ENCODE results near the gene IPO13. TPM values are rescaled to one million over a fixed set of nuclear protein-coding genes. Genes with fewer than 3 reads are reported as not detected.

The IPO13 gene
- total RNA-seq, 2 experiments from 2014 or later: 13.3 TPM

- POLR2A ChIA-PET: no interaction called here
- H3K9me3 Mint-ChIP-seq: no peaks in the 10 kb centered on the region
- peak overlapping the region; percentile 88 for H3K4me3 Mint-ChIP-seq
- peaks cover 36% of the 10 kb centered on the region for H3K4me1 Mint-ChIP-seq (ENCODE audit: low read depth)
- intact Hi-C loops (cut with micrococcal nuclease): loop anchor here (5.0 kb wide), 1 partner anchor 418 kb away; no protein-coding TSS in a partner anchor
- no peaks in the 10 kb centered on the region for H3K27me3 Mint-ChIP-seq
- peaks cover 3% of the 10 kb centered on the region for H3K36me3 Mint-ChIP-seq
- CTCF ChIA-PET: interaction anchor here (0.9 to 5.8 kb wide), 6 partner anchors 8 to 415 kb away, joined by 3 to 122 read pairs (median 6); partner anchors contain the start of genes ARTN and KDM4A
- DNase-seq: no peak
- peak overlapping the region; percentile 87 for H3K27ac Mint-ChIP-seq
These were observed 1.9 kb upstream of the IPO13 start for GRCh38 chr1:43944860-43945259.

- no peak for DNase-seq
- peak overlapping the region; percentile 88 for H3K4me3 Mint-ChIP-seq
- no peaks in the 10 kb centered on the region for H3K9me3 Mint-ChIP-seq
- ChIA-PET CTCF (interaction anchor here (0.6 to 5.8 kb wide), 12 partner anchors 9 to 416 kb away, joined by 3 to 122 read pairs (median 6); partner anchors contain the start of genes ARTN, DPH2 and KDM4A), POLR2A (interaction anchor here (0.6 to 2.3 kb wide), 5 partner anchors 11 to 239 kb away, joined by 3 to 7 read pairs (median 3); partner anchors contain the start of genes ATP6V0B, DPH2 and ST3GAL3)
- peaks cover 6% of the 10 kb centered on the region for H3K36me3 Mint-ChIP-seq
- H3K27ac Mint-ChIP-seq: peak overlapping the region; percentile 87
- peaks cover 41% of the 10 kb centered on the region for H3K4me1 Mint-ChIP-seq (ENCODE audit: low read depth)
- no peaks in the 10 kb centered on the region for H3K27me3 Mint-ChIP-seq
- intact Hi-C loops (cut with micrococcal nuclease): loop anchor here (1.0 to 5.0 kb wide), 7 partner anchors 24 to 418 kb away; partner anchors contain the start of genes ATP6V0B, KDM4A and ST3GAL3
These were observed 995 bp upstream of the IPO13 start for GRCh38 chr1:43945674-43946235.

- ChIA-PET POLR2A (interaction anchor here (0.6 to 2.3 kb wide), 5 partner anchors 12 to 1101 kb away, joined by 3 to 11 read pairs (median 3); partner anchors contain the start of genes ATP6V0B and ZNF691), CTCF (interaction anchor here (0.7 to 5.8 kb wide), 8 partner anchors 13 to 184 kb away, joined by 3 to 122 read pairs (median 8); partner anchors contain the start of genes ARTN and DPH2)
- Mint-ChIP-seq H3K9me3 (no peaks in the 10 kb centered on the region), H3K27me3 (no peaks in the 10 kb centered on the region), H3K4me3 (peak overlapping the region; percentile 88), H3K36me3 (peaks cover 6% of the 10 kb centered on the region), H3K4me1 (ENCODE audit: low read depth) (peaks cover 44% of the 10 kb centered on the region), H3K27ac (peak overlapping the region; percentile 87)
- intact Hi-C loops (cut with micrococcal nuclease): loop anchor here (5.0 kb wide), 1 partner anchor 420 kb away; no protein-coding TSS in a partner anchor
- no peak for DNase-seq
These were observed 517 bp downstream of the IPO13 start for GRCh38 chr1:43947061-43947873.

GRCh38 chr1:43947874-43948437 is 1.2 kb downstream of the IPO13 start:
- no peaks in the 10 kb centered on the region for H3K9me3 Mint-ChIP-seq
- no peaks in the 10 kb centered on the region for H3K27me3 Mint-ChIP-seq
- DNase-seq: no peak
- intact Hi-C loops (cut with micrococcal nuclease): loop anchor here (5.0 kb wide), 1 partner anchor 421 kb away; no protein-coding TSS in a partner anchor
- peaks cover 6% of the 10 kb centered on the region for H3K36me3 Mint-ChIP-seq
- peak overlapping the region; percentile 88 for H3K4me3 Mint-ChIP-seq
- POLR2A ChIA-PET: interaction anchor here (0.9 to 2.3 kb wide), 4 partner anchors 12 to 1102 kb away, joined by 3 to 11 read pairs (median 5); partner anchors contain the start of genes ATP6V0B and ZNF691
- H3K27ac Mint-ChIP-seq: no peak overlapping the region
- CTCF ChIA-PET: interaction anchor here (3.2 to 5.8 kb wide), 2 partner anchors 14 to 184 kb away, joined by 18 to 122 read pairs; partner anchors contain the start of gene ARTN
- peaks cover 44% of the 10 kb centered on the region for H3K4me1 Mint-ChIP-seq (ENCODE audit: low read depth)

GRCh38 chr1:43949678-43950077 is 2.9 kb downstream of the IPO13 start:
- Mint-ChIP-seq H3K36me3 (peaks cover 6% of the 10 kb centered on the region), H3K4me1 (ENCODE audit: low read depth) (peaks cover 39% of the 10 kb centered on the region), H3K27ac (no peak overlapping the region), H3K9me3 (no peaks in the 10 kb centered on the region), H3K4me3 (no peak overlapping the region), H3K27me3 (no peaks in the 10 kb centered on the region)
- no peak for DNase-seq
- intact Hi-C loops (cut with micrococcal nuclease): loop anchor here (5.0 kb wide), 1 partner anchor 422 kb away; no protein-coding TSS in a partner anchor
- ChIA-PET CTCF (interaction anchor here (2.9 to 3.2 kb wide), 2 partner anchors 14 to 186 kb away, joined by 18 to 29 read pairs; partner anchors contain the start of gene ARTN), POLR2A (interaction anchor here (2.1 kb wide), 1 partner anchor 9 kb away, joined by 5 read pairs; no protein-coding TSS in a partner anchor)

- Mint-ChIP-seq H3K4me3 (no peak overlapping the region), H3K27me3 (no peaks in the 10 kb centered on the region), H3K4me1 (ENCODE audit: low read depth) (peaks cover 27% of the 10 kb centered on the region), H3K9me3 (no peaks in the 10 kb centered on the region), H3K36me3 (peaks cover 4% of the 10 kb centered on the region), H3K27ac (no peak overlapping the region)
- intact Hi-C loops (cut with micrococcal nuclease): no loop called here
- CTCF ChIA-PET: interaction anchor here (1.0 to 3.2 kb wide), 4 partner anchors 16 to 188 kb away, joined by 3 to 29 read pairs (median 15); partner anchors contain the start of gene ARTN
- no peak for DNase-seq
- POLR2A ChIA-PET: interaction anchor here (2.1 kb wide), 1 partner anchor 8 kb away, joined by 5 read pairs; no protein-coding TSS in a partner anchor
These were observed 4.6 kb downstream of the IPO13 start for GRCh38 chr1:43951021-43951985.

GRCh38 chr1:43952731-43953346 is 6.1 kb downstream of the IPO13 start:
- peaks cover 3% of the 10 kb centered on the region for H3K36me3 Mint-ChIP-seq
- H3K4me3 Mint-ChIP-seq: no peak overlapping the region
- no peaks in the 10 kb centered on the region for H3K27me3 Mint-ChIP-seq
- peaks cover 20% of the 10 kb centered on the region for H3K4me1 Mint-ChIP-seq (ENCODE audit: low read depth)
- DNase-seq: no peak
- H3K9me3 Mint-ChIP-seq: no peaks in the 10 kb centered on the region
- POLR2A ChIA-PET: no interaction called here
- CTCF ChIA-PET: interaction anchor here (2.4 kb wide), 1 partner anchor 18 kb away, joined by 12 read pairs; no protein-coding TSS in a partner anchor
- intact Hi-C loops (cut with micrococcal nuclease): no loop called here
- no peak overlapping the region for H3K27ac Mint-ChIP-seq

- peaks cover 15% of the 10 kb centered on the region for H3K4me1 Mint-ChIP-seq (ENCODE audit: low read depth)
- no peaks in the 10 kb centered on the region for H3K27me3 Mint-ChIP-seq
- H3K36me3 Mint-ChIP-seq: peaks cover 3% of the 10 kb centered on the region
- H3K27ac Mint-ChIP-seq: no peak overlapping the region
- no peak overlapping the region for H3K4me3 Mint-ChIP-seq
- intact Hi-C loops (cut with micrococcal nuclease): no loop called here
- ChIA-PET POLR2A (no interaction called here), CTCF (interaction anchor here (2.4 kb wide), 1 partner anchor 18 kb away, joined by 12 read pairs; no protein-coding TSS in a partner anchor)
- DNase-seq: no peak
- H3K9me3 Mint-ChIP-seq: no peaks in the 10 kb centered on the region
These were observed 6.6 kb downstream of the IPO13 start for GRCh38 chr1:43953361-43953760.

GRCh38 chr1:43954036-43954435 is 7.3 kb downstream of the IPO13 start:
- no peaks in the 10 kb centered on the region for H3K9me3 Mint-ChIP-seq
- POLR2A ChIA-PET: no interaction called here
- CTCF ChIA-PET: no interaction called here
- no peak overlapping the region for H3K27ac Mint-ChIP-seq
- intact Hi-C loops (cut with micrococcal nuclease): no loop called here
- no peak for DNase-seq
- peaks cover 3% of the 10 kb centered on the region for H3K36me3 Mint-ChIP-seq
- no peaks in the 10 kb centered on the region for H3K27me3 Mint-ChIP-seq
- no peak overlapping the region for H3K4me3 Mint-ChIP-seq
- H3K4me1 Mint-ChIP-seq (ENCODE audit: low read depth): peaks cover 9% of the 10 kb centered on the region

- Mint-ChIP-seq H3K4me3 (no peak overlapping the region), H3K9me3 (no peaks in the 10 kb centered on the region), H3K36me3 (peaks cover 2% of the 10 kb centered on the region), H3K27me3 (no peaks in the 10 kb centered on the region), H3K4me1 (ENCODE audit: low read depth) (peaks cover 2% of the 10 kb centered on the region), H3K27ac (no peak overlapping the region)
- POLR2A ChIA-PET: no interaction called here
- intact Hi-C loops (cut with micrococcal nuclease): no loop called here
- no peak for DNase-seq
- CTCF ChIA-PET: interaction anchor here (2.7 kb wide), 1 partner anchor 22 kb away, joined by 14 read pairs; the partner anchor contains the start of gene ARTN
These were observed 9.5 kb downstream of the IPO13 start for GRCh38 chr1:43956234-43956633.

Data from activated CD4-positive, alpha-beta memory T cell treated with anti-CD3 and anti-CD28 coated beads for 36 hours (primary cell).